Loucy (cell line): Measurements from ENCODE around the gene CNDP2.

Experiments
- CTCF ChIP-seq: fragments of 200-600 bp; sonication (generic); conservative IDR thresholded peaks from 2 replicates; pipeline ENCODE4 v1.5.1; 2014; ENCODE audit warnings: mild to moderate bottlenecking, antibody characterized with exemption, low read length
- EZH2phosphoT487 ChIP-seq: fragments of 200-600 bp; IDR thresholded peaks from 2 replicates; pipeline ENCODE4 v1.6.1; 2018; ENCODE audit warnings: antibody characterized with exemption, mild to moderate bottlenecking, moderate library complexity, borderline replicate concordance

- no peak for TF ChIP-seq CTCF
- no peak for TF ChIP-seq EZH2phosphoT487
Observed at GRCh38 chr18:74529378-74529777, 33.2 kb downstream of the CNDP2 start.
